HG02870 (cell line): ENCODE measurements around the gene GRIN2A.
A peak's percentile ranks its signal among the peaks of the same experiment; 100 is the strongest.
"Not testable (repeated sequence)": the region's sequence is repeated elsewhere in the genome, so short reads cannot be mapped to it uniquely, and the experiment has no call there.

Source experiments
- ATAC-seq: cut with Tn5 transposase; IDR thresholded peaks from one replicate; pipeline ENCODE4 v1.9.1; 2021; ENCODE audit warnings: mild to moderate bottlenecking, moderate library complexity; ENCODE audit not compliant: unreplicated experiment

GRIN2A gene

DNA sequence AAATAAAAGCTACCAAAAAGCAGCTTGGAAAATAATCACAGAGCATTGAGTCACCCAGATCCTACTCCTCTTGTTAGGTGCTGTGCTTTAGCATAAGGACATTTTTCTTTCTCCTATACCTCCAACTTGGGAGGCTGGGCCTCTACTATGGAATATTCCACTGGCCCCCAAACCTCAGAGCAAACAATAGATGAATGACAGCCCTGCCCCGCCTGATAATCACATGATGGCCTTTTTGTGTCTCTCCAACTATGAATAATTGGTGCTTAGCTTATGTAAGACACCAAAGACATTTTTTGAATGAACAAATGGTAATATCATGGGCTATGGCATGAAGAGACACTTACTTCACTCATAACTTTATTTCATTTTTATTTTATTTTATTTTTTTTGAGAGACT, 250.2 kb downstream of the GRIN2A start:
- ATAC-seq = no peak

DNA sequence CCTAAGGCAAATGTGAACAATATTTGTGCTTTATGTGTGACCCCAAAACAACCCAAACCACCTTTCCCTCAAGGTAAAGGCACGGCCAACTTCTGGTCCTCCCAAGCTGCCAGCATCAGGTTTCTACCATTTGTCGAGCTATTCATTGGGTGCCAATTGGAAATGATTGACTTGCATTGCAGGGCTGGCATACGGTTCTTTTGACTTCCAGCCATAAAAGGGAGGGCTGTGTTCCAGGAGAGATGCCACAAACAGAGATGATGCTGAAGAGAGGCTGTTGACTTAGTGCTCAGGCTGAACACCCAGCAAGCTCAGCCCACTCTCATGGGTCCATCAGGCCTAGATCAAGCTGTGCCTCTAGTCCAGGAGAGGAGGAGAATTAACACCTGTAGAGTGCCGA, 252.4 kb downstream of the GRIN2A start:
- ATAC-seq = no peak

DNA sequence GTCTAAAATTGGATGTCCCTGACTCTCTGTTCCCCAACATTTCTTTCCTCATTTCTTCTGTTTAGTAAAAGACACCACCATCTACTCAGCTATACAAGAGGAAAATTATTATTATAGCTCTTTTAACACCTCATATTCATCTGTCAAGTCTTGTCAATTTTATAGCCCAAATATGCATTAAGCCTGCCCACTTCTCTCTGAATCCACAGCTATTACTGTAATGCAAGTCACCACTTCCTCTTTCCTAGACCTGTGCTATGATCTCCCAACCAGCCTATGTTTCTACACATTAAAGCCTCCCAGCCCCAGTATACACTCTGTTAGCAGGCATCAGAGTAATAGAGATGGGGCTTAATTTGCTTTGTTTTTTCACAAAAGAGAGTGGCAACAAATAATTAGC, 252.9 kb downstream of the GRIN2A start:
- ATAC-seq = peak; percentile 78

DNA sequence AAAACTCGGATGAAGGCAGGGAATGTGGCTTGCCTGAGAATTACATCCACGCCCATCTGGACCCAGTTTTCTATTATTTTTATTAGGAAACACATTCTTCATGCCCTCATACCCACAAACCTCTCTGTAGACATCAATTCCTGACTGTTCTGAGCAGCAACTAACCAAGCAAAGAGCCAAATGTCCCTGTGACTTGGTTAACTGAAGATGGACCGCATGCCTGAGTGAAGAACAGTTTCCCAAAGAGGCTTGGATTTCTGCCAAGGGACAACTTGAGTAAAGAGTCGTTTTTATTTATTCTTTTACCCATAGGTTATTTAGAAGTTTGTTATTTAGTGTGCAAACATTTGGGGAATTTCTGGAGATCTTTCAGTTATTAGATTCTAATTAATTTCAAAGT, 259.8 kb downstream of the GRIN2A start:
- ATAC-seq = no peak

DNA sequence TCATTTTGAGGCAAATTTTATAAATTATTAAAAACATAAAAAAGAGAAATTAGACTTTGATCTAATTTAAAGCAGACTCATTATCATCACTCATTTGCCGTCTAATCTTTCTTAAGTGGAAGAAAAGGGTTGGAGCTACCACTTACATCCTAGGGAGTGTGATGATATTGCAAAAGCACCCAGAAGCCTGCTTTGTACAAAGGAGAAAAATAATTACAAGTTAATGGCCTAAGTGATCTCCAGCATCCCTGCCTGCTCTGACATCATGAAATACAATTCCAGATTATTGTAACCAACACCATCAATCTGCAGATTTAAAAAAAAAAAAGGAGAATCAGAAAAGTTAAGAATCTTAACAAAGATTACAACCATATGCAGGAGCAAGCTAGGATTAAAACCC, 260.2 kb downstream of the GRIN2A start:
- no peak for ATAC-seq

DNA sequence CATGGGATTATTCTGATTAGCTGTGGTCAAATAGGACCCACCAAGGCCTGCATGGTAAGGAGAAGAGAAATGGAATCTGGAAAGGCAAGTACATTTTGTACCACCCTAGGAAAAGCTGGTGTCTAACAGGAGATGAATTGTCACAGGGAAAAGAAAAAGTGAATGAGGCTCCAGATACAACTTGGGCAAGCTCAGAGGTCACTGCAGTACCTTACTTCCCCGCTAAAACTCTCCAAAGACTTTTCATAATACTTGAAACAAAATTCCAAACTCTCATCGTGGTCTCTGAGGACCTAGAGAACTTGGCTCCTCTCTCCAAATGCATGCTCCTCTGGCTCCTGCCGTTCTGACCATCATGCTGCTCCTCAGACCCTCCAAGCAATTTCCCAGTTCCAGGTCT, 262.8 kb downstream of the GRIN2A start:
- ATAC-seq = no peak

DNA sequence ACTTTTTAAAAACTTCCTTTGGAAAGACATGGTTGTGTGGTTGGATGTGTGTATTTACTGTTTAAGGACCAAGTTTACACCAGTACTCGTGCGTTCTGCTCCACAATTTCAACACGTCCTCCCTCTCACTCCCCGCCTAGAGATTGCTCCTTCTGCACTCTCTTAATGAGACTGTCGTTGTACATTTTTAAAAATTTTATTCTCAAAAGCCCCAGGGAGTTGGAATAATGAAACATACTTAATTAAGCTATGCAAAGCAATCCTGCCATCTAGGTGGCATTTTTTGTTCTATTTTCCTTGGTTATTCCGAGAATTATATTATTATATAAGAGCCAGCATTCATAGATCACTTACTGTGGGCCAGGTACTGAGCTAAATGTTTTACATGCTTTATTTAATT, 264.5 kb downstream of the GRIN2A start:
- ATAC-seq = no peak

DNA sequence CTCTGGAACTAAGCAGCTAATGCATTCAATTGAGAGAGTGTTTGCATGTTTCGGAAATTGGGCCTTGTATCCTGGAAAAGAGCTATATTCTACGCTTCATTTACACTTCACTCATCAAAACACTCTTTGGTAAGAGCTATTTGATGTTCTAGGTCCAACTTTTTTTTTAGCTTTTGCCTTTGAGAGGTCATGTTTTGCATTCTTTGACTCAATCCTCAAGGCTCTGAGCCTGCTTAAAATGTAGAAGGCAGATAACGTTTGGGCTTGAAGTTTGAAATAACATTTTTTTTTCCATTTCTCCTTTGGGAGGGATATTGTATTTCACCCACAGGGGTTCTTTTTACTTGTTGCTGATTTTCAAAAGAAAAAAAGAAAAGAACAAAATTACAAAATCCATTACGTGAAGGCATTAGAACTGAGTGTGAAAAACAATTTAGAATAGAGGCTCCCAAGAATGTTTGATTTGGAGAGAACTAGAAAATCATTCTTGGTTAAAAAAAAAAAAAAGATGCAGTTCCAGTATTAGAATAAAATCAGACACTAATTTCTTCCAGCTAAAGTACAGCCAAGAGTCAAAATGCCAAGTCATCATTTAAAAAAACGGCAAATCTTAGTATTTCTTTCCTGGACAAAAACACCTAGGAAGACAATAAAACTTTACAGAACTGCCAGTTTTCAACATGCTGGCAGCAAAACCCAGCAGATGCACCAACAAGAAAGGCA, 268.5 kb downstream of the GRIN2A start:
- no peak for ATAC-seq

DNA sequence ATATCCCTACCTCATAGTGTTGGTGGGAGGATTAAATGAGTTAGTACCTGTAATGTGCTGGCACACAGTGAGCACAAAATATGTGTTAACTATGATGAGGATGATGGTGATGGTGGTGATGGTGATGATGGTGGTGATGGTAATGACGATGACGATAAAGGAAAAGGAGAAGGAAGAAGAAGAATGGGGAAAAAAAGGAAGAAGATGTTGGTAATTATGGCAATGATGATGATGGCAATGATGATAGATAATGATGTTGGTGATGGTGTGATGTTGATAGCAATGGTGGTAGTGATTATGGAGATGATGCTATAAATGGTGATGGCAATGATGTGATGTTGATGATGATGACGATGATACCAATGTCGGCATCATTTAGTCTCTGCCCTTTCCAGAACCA, 270.2 kb downstream of the GRIN2A start:
- ATAC-seq = no peak

DNA sequence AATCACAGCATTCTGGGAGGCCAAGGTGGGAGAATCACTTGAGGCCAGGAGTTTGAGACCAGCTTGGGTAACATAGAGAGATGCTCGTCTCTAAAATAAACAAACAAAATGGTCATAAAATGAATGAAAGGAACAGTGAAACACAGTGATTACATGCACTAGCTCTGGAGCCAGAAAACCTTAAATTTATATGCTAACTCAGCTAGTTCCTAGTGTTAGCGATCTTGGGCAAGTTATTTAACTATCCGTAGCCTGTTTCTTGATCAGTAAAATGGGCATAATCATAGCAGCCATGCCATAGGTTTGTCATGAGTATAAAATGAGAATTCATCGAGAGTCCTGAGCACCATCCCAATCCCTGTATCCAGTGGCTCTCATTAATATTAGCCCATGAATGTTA, 271.0 kb downstream of the GRIN2A start:
- ATAC-seq = no peak

DNA sequence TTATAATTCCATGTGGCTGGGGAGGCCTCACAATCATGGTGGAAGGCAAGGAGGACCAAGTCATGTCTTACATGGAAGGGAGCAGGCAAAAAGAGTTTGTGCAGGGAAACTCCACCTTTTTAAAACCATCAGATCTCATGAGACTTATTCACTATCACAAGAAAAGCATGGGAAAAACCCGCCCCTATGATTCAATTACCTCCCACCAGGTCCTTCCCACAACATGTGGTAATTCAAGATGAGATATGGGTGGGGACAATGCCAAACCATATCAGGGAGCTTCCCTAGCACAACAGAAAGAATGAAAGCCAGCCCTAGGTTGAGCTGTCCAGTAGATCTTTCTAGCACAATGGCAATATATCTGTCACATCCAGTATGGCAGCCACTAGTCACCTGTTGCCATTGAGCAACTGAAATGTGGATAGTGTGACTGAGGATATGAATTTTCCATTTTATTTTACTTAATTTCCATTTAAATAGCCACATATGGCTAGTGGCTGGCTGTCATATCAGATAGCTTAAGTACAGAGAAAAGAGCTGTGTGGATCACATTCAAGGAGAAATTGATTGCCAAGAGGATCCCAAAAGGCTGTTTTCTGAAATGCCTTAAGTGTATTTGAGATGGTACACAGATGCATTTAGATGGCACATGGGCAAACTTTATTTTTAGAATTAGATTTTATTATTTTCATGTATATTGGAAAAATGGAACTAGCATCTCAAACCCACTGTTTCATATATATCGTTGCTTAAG, 273.0 kb downstream of the GRIN2A start:
- no peak for ATAC-seq

DNA sequence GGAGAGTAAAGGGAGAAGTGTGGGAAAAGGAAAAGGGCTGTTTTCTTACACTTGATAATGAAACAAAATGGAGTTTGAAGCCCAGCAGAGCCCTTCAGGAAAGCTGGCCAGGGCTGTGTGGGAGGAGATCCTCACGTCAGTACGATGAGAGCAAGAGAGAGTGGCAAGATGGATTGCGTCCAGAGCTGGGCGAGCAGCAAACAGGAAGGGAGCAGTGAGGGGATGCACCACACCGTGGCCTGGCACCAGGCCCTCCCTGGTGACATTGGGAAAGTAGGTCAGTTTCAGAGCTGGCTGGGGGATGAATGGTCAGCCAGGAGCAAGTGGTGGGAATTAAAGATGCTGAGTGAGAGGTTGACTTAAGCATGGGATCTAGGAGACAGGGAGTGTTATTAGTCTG, 273.6 kb downstream of the GRIN2A start:
- no peak for ATAC-seq

DNA sequence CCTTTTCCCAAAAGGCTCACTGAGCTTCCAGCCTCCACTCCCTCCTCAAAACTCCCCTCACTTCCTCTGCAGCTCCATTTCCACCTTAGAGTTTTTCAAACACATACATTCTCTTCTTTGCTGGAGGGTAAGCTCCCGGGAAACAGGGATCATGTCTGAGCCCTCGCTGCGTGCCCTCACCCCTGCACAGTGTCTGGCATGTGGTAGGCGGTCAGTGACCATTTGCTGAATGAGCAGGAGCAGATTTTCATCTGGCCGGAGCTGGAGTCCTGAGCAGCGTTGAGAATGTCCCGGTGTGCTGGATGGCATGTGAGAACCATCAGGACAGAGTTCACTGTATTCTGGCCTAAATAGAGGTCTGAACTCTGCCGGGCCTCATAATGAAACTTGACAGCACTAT, 274.5 kb downstream of the GRIN2A start:
- ATAC-seq = no peak

DNA sequence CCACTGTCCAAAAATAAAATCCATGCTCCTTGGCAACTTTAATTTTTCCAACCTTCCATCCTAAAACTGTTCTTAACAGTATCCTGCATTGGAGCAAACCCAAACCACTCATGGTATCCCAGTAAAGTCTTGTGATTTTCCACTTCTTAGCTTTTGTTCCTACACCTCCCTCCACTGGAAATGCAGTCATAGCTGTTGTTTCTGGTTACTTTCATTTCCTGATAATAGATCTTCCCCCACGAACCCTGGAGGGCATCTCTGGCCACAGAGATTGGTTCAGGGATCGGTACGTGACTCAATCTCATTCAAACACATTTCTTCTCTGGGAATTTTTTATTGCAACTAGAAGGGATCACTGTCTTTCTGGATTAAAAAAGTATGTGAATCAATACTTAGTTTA, 276.0 kb downstream of the GRIN2A start:
- no peak for ATAC-seq

DNA sequence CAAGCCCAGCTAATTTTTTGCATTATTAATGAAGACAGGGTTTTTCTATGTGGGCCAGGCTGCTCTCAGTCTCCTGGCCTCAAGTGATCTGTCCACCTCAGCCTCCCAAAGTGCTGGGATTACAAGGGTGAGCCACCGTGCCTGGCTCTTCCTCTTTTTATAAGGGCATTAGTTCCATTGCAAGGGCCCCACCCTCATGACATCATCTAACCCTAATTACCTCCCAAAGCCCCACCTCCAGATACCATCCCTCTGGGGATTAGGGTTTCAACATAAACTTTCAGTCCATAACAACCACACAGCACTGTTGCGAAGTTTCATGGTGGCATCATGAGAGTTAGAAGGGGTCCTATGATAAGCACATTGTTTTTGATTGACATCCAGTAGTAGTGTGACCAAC, 277.7 kb downstream of the GRIN2A start:
- ATAC-seq = no peak

DNA sequence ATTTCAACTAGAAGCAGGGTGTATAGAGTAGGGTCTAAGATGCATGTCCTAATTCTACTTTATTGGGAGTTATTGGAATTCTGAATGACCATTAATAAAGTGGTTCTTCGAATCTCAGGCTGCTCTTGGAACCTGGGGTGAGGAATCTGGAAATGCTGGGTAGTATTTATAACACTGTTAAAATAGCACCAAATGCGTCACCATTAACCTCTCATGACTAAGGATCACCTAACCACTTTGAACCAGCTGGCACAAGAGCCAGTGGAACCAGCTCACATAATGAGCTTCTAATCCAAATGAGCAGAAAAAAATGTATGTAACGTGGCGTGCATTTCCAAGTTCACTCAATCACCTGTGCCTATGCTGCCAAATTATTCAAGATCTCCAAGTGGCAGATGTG, 281.7 kb downstream of the GRIN2A start:
- ATAC-seq = no peak

DNA sequence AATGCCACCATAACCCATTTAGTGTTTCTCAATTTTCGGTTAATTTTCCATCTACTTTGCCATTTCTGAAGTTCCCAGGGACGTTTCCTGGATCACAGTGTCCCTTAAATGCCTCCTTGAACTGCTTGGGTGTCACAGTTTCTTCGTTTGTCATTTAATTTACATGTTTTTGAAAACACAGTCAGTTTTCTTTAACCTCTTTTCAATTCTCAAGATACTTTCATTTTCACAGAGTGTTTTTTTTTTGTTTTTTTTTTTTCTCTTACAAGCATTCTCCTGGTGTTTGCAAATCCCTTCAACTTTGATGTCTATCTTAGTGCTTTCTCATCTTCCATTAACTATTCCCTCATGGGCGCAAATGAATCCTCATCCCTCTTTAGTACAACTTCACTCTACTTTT, 283.7 kb downstream of the GRIN2A start:
- no peak for ATAC-seq

DNA sequence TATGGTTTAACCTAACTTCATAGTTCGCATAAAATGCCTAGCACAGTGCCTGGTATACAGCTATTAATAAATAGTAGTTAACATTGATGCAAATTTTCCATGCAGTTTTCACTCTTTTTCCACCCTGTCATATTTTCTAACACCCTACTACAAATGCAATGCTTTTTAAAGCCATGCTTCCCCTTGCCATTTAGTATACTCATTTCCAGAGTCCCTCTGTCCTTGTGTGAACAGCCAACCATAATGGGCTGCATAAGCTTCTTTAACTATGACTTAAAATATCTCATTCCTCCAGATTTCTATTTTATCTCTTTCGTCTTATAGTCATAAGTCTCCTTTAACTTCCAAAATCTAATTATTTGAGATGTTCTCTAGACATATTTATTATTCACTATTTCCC, 284.1 kb downstream of the GRIN2A start:
- no peak for ATAC-seq

DNA sequence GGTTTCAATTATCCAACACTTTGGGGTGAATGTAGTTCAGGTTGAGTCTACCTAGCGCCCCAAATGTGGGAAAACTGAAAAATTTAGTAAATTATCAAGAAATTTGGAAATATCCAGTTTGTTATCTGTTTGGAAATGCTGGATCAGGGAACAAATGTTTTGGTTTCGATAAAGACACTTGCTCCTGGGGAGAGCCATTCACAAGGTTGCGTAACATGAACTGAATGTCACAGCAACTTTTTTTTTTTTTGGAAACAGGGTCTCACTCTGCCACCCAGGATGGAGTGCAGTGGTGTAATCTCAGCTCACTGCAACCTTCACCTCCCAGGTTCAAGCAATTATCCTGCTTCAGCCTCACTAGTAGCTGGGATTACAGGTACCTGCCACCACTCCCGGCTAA, 286.4 kb downstream of the GRIN2A start:
- ATAC-seq = no peak

DNA sequence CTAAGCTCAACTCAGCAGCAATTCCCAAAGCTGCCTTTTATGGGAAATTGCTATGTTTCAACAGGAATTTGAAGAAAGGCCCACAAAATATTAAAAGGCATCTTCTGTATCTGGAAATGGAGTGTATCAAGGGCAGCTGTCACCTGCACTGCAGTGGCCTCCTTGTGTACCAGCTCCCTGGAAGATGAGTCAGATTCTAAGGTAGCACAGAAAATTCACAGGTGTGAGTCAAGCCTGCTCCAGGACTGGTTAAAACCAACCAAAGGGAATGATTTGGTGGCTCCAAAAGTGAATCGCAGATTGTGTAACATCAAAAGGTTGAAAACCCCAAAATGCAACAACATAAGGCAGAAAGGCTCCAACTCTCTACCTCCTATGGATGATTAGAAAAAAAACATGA, 296.4 kb downstream of the GRIN2A start:
- no peak for ATAC-seq

DNA sequence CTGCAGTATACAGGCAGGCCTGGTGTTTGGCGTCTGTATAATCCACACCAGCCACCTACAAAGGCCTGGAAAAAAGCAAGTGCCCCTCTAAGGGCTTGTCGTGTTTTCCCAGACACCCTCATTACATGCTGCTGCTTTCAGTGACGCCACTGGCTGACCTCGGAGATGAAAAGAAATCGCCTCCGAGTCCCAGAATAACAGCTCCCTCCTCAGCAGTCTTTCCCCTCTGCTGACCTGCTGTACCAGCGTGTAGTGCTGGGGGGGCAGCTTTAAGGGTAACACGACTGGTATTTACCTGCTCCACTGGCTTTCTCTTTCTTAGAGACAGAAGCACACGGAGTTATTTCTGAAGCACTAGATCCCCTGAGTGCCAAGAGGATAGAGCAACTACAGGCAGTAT, 296.8 kb downstream of the GRIN2A start:
- ATAC-seq = no peak

DNA sequence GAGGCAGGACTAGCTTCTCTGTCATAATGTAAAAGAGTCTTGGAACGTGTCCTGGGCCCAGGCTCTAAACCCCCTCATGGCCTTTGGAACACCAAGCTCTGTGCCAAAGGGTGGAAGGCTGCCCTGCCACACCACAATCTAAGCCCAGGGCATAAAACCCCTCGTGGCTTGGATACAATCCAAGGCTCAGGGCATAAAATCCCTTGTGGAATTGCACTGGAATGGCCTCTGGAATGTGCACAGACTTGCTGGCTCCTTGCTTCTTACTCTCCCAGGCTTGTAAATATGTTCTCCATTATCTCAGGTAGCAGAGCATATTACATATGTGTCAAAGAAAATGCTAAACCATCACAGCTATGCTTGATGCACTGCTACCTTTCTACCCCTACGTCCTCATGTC, 306.2 kb downstream of the GRIN2A start:
- ATAC-seq = not testable (repeated sequence)

DNA sequence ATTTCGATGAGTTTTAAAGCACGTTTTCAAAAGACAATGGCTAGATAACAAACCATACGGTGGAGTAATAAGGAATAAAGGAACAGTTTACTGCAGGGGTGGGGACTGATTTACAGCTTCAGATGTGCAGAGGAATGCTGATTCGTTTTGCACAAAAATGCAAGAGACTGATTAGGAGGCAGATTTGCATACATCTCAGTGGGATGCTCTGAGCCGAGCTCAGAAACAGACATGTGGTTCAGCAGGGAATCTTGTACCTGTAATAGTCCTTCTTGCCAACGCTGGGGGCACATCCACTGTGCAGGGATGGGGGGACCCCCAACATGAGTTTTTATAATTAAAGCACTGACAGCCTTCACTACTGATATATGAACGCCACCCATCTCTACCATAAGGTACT, 308.0 kb downstream of the GRIN2A start:
- no peak for ATAC-seq
